BE2C (cell line): ENCODE results near the gene PSMF1.

Experiments used
- DNase-seq: peaks from one replicate; pipeline ENCODE4 v3.0.0-alpha.2; 2020
- H3K27me3 ChIP-seq: fragments of 250-450 bp; sonication (Bioruptor Pico); 2 replicates; pipeline ENCODE4 v1.5.1; 2020; ENCODE audit warnings: mild to moderate bottlenecking
- H3K36me3 ChIP-seq: fragments of 250-450 bp; sonication (Bioruptor Pico); 2 replicates; pipeline ENCODE4 v1.5.1; 2020; ENCODE audit warnings: mild to moderate bottlenecking
- H3K4me1 ChIP-seq: fragments of 250-450 bp; sonication (Bioruptor Pico); 2 replicates; pipeline ENCODE4 v1.5.1; 2020
- H3K4me3 ChIP-seq: 2 replicates; pipeline ENCODE4 v1.5.1; 2011; ENCODE audit warnings: low read depth, low read length
- H3K9me3 ChIP-seq: fragments of 250-450 bp; sonication (Bioruptor Pico); 2 replicates; pipeline ENCODE4 v1.5.1; 2020
- CTCF ChIP-seq: IDR thresholded peaks from 2 replicates; pipeline ENCODE4 v1.5.1; 2012; ENCODE audit warnings: mild to moderate bottlenecking, low read depth, low read length

The PSMF1 gene

GRCh38 chr20:1160991-1161390, 42.6 kb downstream of the PSMF1 start:
- no peaks in the 10 kb centered on the region for H3K27me3 ChIP-seq
- no peak overlapping the region for H3K4me3 ChIP-seq
- H3K4me1 ChIP-seq: no peaks in the 10 kb centered on the region
- DNase-seq: no peak
- H3K36me3 ChIP-seq: no peaks in the 10 kb centered on the region; the same call in 1 of the 2 replicates
- no peaks in the 10 kb centered on the region for H3K9me3 ChIP-seq
- TF ChIP-seq CTCF: no peak

- no peak for TF ChIP-seq CTCF
- H3K27me3 ChIP-seq: no peaks in the 10 kb centered on the region
- no peak overlapping the region for H3K4me3 ChIP-seq
- H3K4me1 ChIP-seq: no peaks in the 10 kb centered on the region
- no peak for DNase-seq
- no peaks in the 10 kb centered on the region for H3K9me3 ChIP-seq
- H3K36me3 ChIP-seq: no peaks in the 10 kb centered on the region; the same call in 1 of the 2 replicates
Observed at GRCh38 chr20:1163105-1163504, 44.7 kb downstream of the PSMF1 start.

GRCh38 chr20:1163653-1164052, 45.3 kb downstream of the PSMF1 start:
- no peaks in the 10 kb centered on the region for H3K9me3 ChIP-seq
- no peaks in the 10 kb centered on the region; the same call in 1 of the 2 replicates for H3K36me3 ChIP-seq
- TF ChIP-seq CTCF: no peak
- DNase-seq: no peak
- H3K27me3 ChIP-seq: no peaks in the 10 kb centered on the region
- H3K4me3 ChIP-seq: no peak overlapping the region
- H3K4me1 ChIP-seq: no peaks in the 10 kb centered on the region

- no peak for DNase-seq
- Histone ChIP-seq H3K4me3 (no peak overlapping the region), H3K36me3 (no peaks in the 10 kb centered on the region; the same call in 1 of the 2 replicates)
Observed at GRCh38 chr20:1164871-1165270, 46.5 kb downstream of the PSMF1 start.

GRCh38 chr20:1165521-1165920, 47.1 kb downstream of the PSMF1 start:
- no peaks in the 10 kb centered on the region; the same call in 1 of the 2 replicates for H3K36me3 ChIP-seq
- H3K4me3 ChIP-seq: no peak overlapping the region
- no peaks in the 10 kb centered on the region for H3K9me3 ChIP-seq
- DNase-seq: no peak
- H3K4me1 ChIP-seq: no peaks in the 10 kb centered on the region
- H3K27me3 ChIP-seq: no peaks in the 10 kb centered on the region
- TF ChIP-seq CTCF: no peak

More at GRCh38 chr20:1164871-1165270, 46.5 kb downstream of the PSMF1 start:
- Histone ChIP-seq H3K4me1 (no peaks in the 10 kb centered on the region), H3K9me3 (no peaks in the 10 kb centered on the region), H3K27me3 (no peaks in the 10 kb centered on the region)
- no peak for TF ChIP-seq CTCF

GRCh38 chr20:1165941-1166340, 47.5 kb downstream of the PSMF1 start:
- TF ChIP-seq CTCF: no peak
- Histone ChIP-seq H3K4me3 (no peak overlapping the region), H3K4me1 (no peaks in the 10 kb centered on the region), H3K9me3 (no peaks in the 10 kb centered on the region), H3K36me3 (no peaks in the 10 kb centered on the region; the same call in 1 of the 2 replicates), H3K27me3 (no peaks in the 10 kb centered on the region)
- DNase-seq: no peak
